Panc1 (cell line): ENCODE results near the gene METTL27. TPM values are rescaled to one million over a fixed set of nuclear protein-coding genes. Genes with fewer than 3 reads are reported as not detected.

Experiments
- ATAC-seq: fragments of 200-7000 bp; cut with Tn5 transposase; 2 replicates; pipeline ENCODE4 v1.9.1; 2020; ENCODE audit warnings: mild to moderate bottlenecking, moderate library complexity
- BruUV-seq: library from RNA; stranded (reverse); fragments of 400-500 nt; replicated peaks from 2 replicates; lab custom pipeline; 2021; lab: Mats Ljungman, UMichigan
- CTCF ChIA-PET: fragments of 300-600 bp; sonication (Branson Sonifier 250); formaldehyde crosslinking; loops from one replicate; lab custom pipeline; 2022; ENCODE audit warnings: antibody characterized with exemption; lab: Charles Lee
- POLR2A ChIA-PET: fragments of 300-600 bp; sonication (Branson Sonifier 250); formaldehyde crosslinking; loops from one replicate; lab custom pipeline; 2022; ENCODE audit warnings: antibody characterized with exemption; lab: Charles Lee
- DNase-seq: peaks from one replicate; pipeline ENCODE4 v3.0.0-alpha.2; 2010; ENCODE audit warnings: low read depth, low spot score
- H3K27ac ChIP-seq: 2 replicates; pipeline ENCODE4 v1.5.1; 2011; ENCODE audit warnings: mild to moderate bottlenecking, low read length, inconsistent platforms
- H3K27me3 ChIP-seq: fragments of 200-500 bp; sonication (Bioruptor generic); 2 replicates; pipeline ENCODE4 v1.6.0; 2014; ENCODE audit warnings: low read length, inconsistent platforms; ENCODE audit not compliant: control insufficient read depth, insufficient read depth
- H3K36me3 ChIP-seq: fragments of 200-500 bp; sonication (Bioruptor generic); 2 replicates; pipeline ENCODE4 v1.5.1; 2014; ENCODE audit warnings: inconsistent platforms, mild to moderate bottlenecking, low read length, moderate library complexity; ENCODE audit not compliant: control insufficient read depth, insufficient read depth
- H3K4me1 ChIP-seq: 2 replicates; pipeline ENCODE4 v1.5.1; 2011; ENCODE audit warnings: inconsistent platforms, mild to moderate bottlenecking, low read length, moderate library complexity; ENCODE audit not compliant: control insufficient read depth, insufficient read depth
- H3K4me3 ChIP-seq, 2 experiments: 2 replicates each; pipeline ENCODE4 v1.5.1; 2011 to 2012; ENCODE audit warnings: low read depth in 2 of 2, low read length in 2 of 2, mild to moderate bottlenecking in 2 of 2, inconsistent platforms in 1 of 2, moderate library complexity in 1 of 2
- H3K9me3 ChIP-seq: fragments of 200-500 bp; sonication (Bioruptor generic); 2 replicates; pipeline ENCODE4 v1.5.1; 2014; ENCODE audit warnings: low read depth, mild to moderate bottlenecking, inconsistent platforms, low read length, moderate library complexity; ENCODE audit not compliant: control insufficient read depth, insufficient read depth
- CTCF ChIP-seq: fragments of 450-650 bp; IDR thresholded peaks from 2 replicates; pipeline ENCODE4 v1.5.1; 2017; ENCODE audit warnings: mild to moderate bottlenecking
- POLR2AphosphoS5 ChIP-seq: IDR thresholded peaks from 2 replicates; pipeline ENCODE4 v1.6.1; 2012; ENCODE audit warnings: mild to moderate bottlenecking, low read depth, low read length, moderate library complexity
- REST ChIP-seq, 2 experiments: IDR thresholded peaks; 2 replicates each; pipeline ENCODE4 v1.6.1; 2011 to 2012; ENCODE audit warnings: low read depth in 2 of 2, control low read depth in 1 of 2, low read length in 1 of 2, mild to moderate bottlenecking in 1 of 2, moderate library complexity in 1 of 2; ENCODE audit not compliant: insufficient read depth in 1 of 2
- SIN3A ChIP-seq: IDR thresholded peaks from 2 replicates; pipeline ENCODE4 v1.6.1; 2012; ENCODE audit warnings: low read depth, mild to moderate bottlenecking, low read length, moderate library complexity, borderline replicate concordance; ENCODE audit not compliant: insufficient read depth
- TCF7L2 ChIP-seq: IDR thresholded peaks from 2 replicates; pipeline ENCODE4 v1.6.1; 2011; ENCODE audit warnings: mild to moderate bottlenecking, low read depth, low read length, inconsistent platforms
- in situ Hi-C: cut with HindIII; loops from 2 replicates; pipeline ENCODE4 v1.10.0; 2016; ENCODE audit warnings: low sequenced_read_pairs, low pct_unique_long_range_greater_than_20kb
- intact Hi-C: fragments of 100-400 bp; cut with micrococcal nuclease; formaldehyde crosslinking; loops from one replicate; pipeline ENCODE4 v1.10.0; 2022; ENCODE audit not compliant: unreplicated experiment
- total RNA-seq: library from RNA; stranded (reverse); gene quantifications from one replicate; pipeline ENCODE4 v1.2.1, GENCODE V29; 2021; ENCODE audit not compliant: unreplicated experiment

The METTL27 gene
- total RNA-seq, 1 experiment from 2014 or later = 3.4 TPM

- CTCF ChIA-PET = interaction anchor here (1.0 kb wide), 1 partner anchor 17 kb away, joined by 4 read pairs; no protein-coding TSS in a partner anchor
- Histone ChIP-seq H3K4me3 (peak overlapping the region in 1 of 2 experiments; percentile 33; a peak in 2 of 4 replicates), H3K36me3 (no peaks in the 10 kb centered on the region; the same call in 1 of the 2 replicates), H3K27ac (peak overlapping the region; percentile 96), H3K9me3 (no peaks in the 10 kb centered on the region), H3K4me1 (peaks cover 48% of the 10 kb centered on the region), H3K27me3 (no peaks in the 10 kb centered on the region)
- in situ Hi-C loops = no loop called here
- ATAC-seq = peak; percentile 62
- BruUV-seq = no TSS peak
- POLR2A ChIA-PET = interaction anchor here (0.6 to 0.9 kb wide), 2 partner anchors 48 to 88 kb away, joined by 3 to 11 read pairs; no protein-coding TSS in a partner anchor
- intact Hi-C loops = no loop called here
- TF ChIP-seq TCF7L2 (no peak), POLR2AphosphoS5 (no peak), SIN3A (no peak), CTCF (no peak), REST (IDR thresholded peaks at IDR 0.05; ENCODE audit: insufficient read depth in 1 of 2, low read depth in 2 of 2, low read length in 1 of 2) (no peak)
- DNase-seq = peak; percentile 88
Measured at GRCh38 chr7:73828107-73828803, 14.1 kb downstream of the METTL27 start.

- no peaks in the 10 kb centered on the region for H3K9me3 ChIP-seq
- peak overlapping the region in 1 of 2 experiments; percentile 15; a peak in 2 of 4 replicates for H3K4me3 ChIP-seq
- H3K27ac ChIP-seq = peak overlapping the region; percentile 79
- H3K4me1 ChIP-seq = peaks cover 54% of the 10 kb centered on the region
- CTCF ChIA-PET = interaction anchor here (0.6 to 1.0 kb wide), 3 partner anchors 15 to 255 kb away, joined by 4 to 5 read pairs (median 5); partner anchors contain the start of gene METTL27
- no TSS peak for BruUV-seq
- ATAC-seq (peak; percentile 57), DNase-seq (peak; percentile 78)
- intact Hi-C loops (no loop called here), in situ Hi-C loops (no loop called here)
- POLR2A ChIA-PET = interaction anchor here (0.6 to 0.9 kb wide), 2 partner anchors 48 to 87 kb away, joined by 3 to 11 read pairs; no protein-coding TSS in a partner anchor
- H3K36me3 ChIP-seq = no peaks in the 10 kb centered on the region; the same call in 1 of the 2 replicates
- H3K27me3 ChIP-seq = no peaks in the 10 kb centered on the region
- no peak for TF ChIP-seq SIN3A
- no peak for TF ChIP-seq CTCF
- TF ChIP-seq REST (IDR thresholded peaks at IDR 0.05; ENCODE audit: insufficient read depth in 1 of 2, low read depth in 2 of 2, low read length in 1 of 2) = peak in 1 of 2 experiments; percentile 56; a peak in 1 of 4 replicates
- peak; percentile 55 for TF ChIP-seq POLR2AphosphoS5
- TF ChIP-seq TCF7L2 = peak; percentile 86
Measured at GRCh38 chr7:73827567-73828106, 14.7 kb downstream of the METTL27 start.
